H1 (cell line): ENCODE data around the gene ISY1. TPM values are rescaled to one million over a fixed set of nuclear protein-coding genes. Genes with fewer than 3 reads are reported as not detected.

ENCODE experiments used
- CTCF ChIA-PET: fragments of 300-600 bp; sonication (Branson Sonifier 250); formaldehyde crosslinking; loops from one replicate; lab custom pipeline; 2021; ENCODE audit not compliant: partially characterized antibody; lab: Charles Lee
- POLR2A ChIA-PET: fragments of 300-600 bp; sonication (Branson Sonifier 250); formaldehyde crosslinking; loops from one replicate; lab custom pipeline; 2021; ENCODE audit warnings: inconsistent platforms; ENCODE audit not compliant: partially characterized antibody; lab: Charles Lee
- DNase-seq, 2 experiments: peaks; one replicate each; pipeline versions ENCODE4 v3.0.0 to v3.0.0-alpha.2; 2010 to 2022; ENCODE audit warnings: low spot score in 2 of 2, low read depth in 1 of 2, mixed read lengths in 1 of 2
- FAIRE-seq: peaks from 2 replicates; lab custom pipeline; 2011; peaks lifted over from hg19 to GRCh38; lab: Jason Lieb, UNC
- H2AFZ ChIP-seq: 2 replicates; pipeline ENCODE4 v1.8.1; 2012; ENCODE audit warnings: low read length, inconsistent platforms
- H2AK5ac ChIP-seq: 2 replicates; pipeline ENCODE4 v1.6.1; 2013; ENCODE audit warnings: low read depth, low read length
- H2BK120ac ChIP-seq: replicated peaks from 2 replicates; pipeline ENCODE3; 2013; ENCODE audit warnings: low read depth, low read length, inconsistent platforms
- H2BK12ac ChIP-seq: 2 replicates; pipeline ENCODE4 v1.6.1; 2013; ENCODE audit warnings: low read depth, low read length
- H2BK15ac ChIP-seq: 2 replicates; pipeline ENCODE4 v1.6.1; 2013; ENCODE audit warnings: low read length
- H2BK20ac ChIP-seq: 2 replicates; pipeline ENCODE4 v1.6.1; 2013; ENCODE audit warnings: low read length
- H2BK5ac ChIP-seq: 2 replicates; pipeline ENCODE4 v1.6.1; 2013; ENCODE audit warnings: low read depth, low read length
- H3K14ac ChIP-seq: 2 replicates; pipeline ENCODE4 v1.6.1; 2013; ENCODE audit warnings: inconsistent platforms; ENCODE audit not compliant: insufficient read length
- H3K18ac ChIP-seq: 2 replicates; pipeline ENCODE4 v1.6.1; 2013; ENCODE audit warnings: low read length; ENCODE audit errors: extremely low read depth
- H3K23ac ChIP-seq: 2 replicates; pipeline ENCODE4 v1.6.1; 2013; ENCODE audit warnings: inconsistent platforms; ENCODE audit not compliant: insufficient read length
- H3K23me2 ChIP-seq: 2 replicates; pipeline ENCODE4 v1.6.1; 2013; ENCODE audit warnings: low read depth, low read length
- H3K27ac ChIP-seq: 2 replicates; pipeline ENCODE4 v1.6.1; 2011; ENCODE audit warnings: low read depth, low read length, inconsistent platforms
- H3K27me3 ChIP-seq, 4 experiments: replicated peaks in 1 of 4; 1 replicate in 1 of 4; 2 replicates in 3 of 4; pipeline versions ENCODE4 v1.6.1 to v1.8.1; 2011 to 2013; ENCODE audit warnings: low read length in 3 of 4, mild to moderate bottlenecking in 3 of 4, inconsistent platforms in 2 of 4, mixed read lengths in 2 of 4, moderate library complexity in 1 of 4; ENCODE audit not compliant: control insufficient read depth in 3 of 4, insufficient read depth in 3 of 4; ENCODE audit errors: extremely low read depth in 1 of 4
- H3K36me3 ChIP-seq, 4 experiments: 2 replicates each; pipeline versions ENCODE4 v1.6.1 to v1.8.1; 2011 to 2013; ENCODE audit warnings: mild to moderate bottlenecking in 4 of 4, low read length in 3 of 4, moderate library complexity in 2 of 4, control low read depth in 1 of 4, inconsistent platforms in 1 of 4; ENCODE audit not compliant: insufficient read depth in 4 of 4, control insufficient read depth in 2 of 4
- H3K4ac ChIP-seq: replicated peaks from 2 replicates; pipeline ENCODE3; 2013; ENCODE audit warnings: low read length, low read depth, mixed read lengths, inconsistent platforms; ENCODE audit not compliant: insufficient read length
- H3K4me1 ChIP-seq, 4 experiments: replicated peaks in 1 of 4; 1 replicate in 1 of 4; 2 replicates in 3 of 4; pipeline versions ENCODE4 v1.6.1 to v1.8.1; 2011 to 2013; ENCODE audit warnings: low read length in 3 of 4, inconsistent platforms in 2 of 4, mixed read lengths in 1 of 4; ENCODE audit not compliant: insufficient read depth in 4 of 4, control insufficient read depth in 3 of 4
- H3K4me2 ChIP-seq, 2 experiments: 2 replicates each; pipeline versions ENCODE4 v1.6.1 to v1.8.1; 2011 to 2013; ENCODE audit warnings: low read depth in 2 of 2, low read length in 2 of 2, control low read depth in 1 of 2, inconsistent platforms in 1 of 2, mild to moderate bottlenecking in 1 of 2; ENCODE audit not compliant: insufficient read depth in 1 of 2
- H3K4me3 ChIP-seq, 4 experiments: fragments of 200-600, 300-600 bp in 1 of 4; sonication (generic), shearing (Covaris generic), sonication (Bioruptor Twin) in 1 of 4; 2 replicates each; pipeline versions ENCODE4 v1.5.1 to v1.8.1; 2011 to 2016; ENCODE audit warnings: low read length in 4 of 4, low read depth in 3 of 4, control low read depth in 2 of 4, inconsistent platforms in 2 of 4, mild to moderate bottlenecking in 2 of 4, mixed read lengths in 1 of 4, moderate library complexity in 1 of 4; ENCODE audit not compliant: insufficient read depth in 2 of 4; ENCODE audit errors: extremely low read depth in 1 of 4
- H3K56ac ChIP-seq: replicated peaks from 2 replicates; pipeline ENCODE3; 2013; ENCODE audit warnings: low read depth, mild to moderate bottlenecking, mixed read lengths, low read length, inconsistent platforms; ENCODE audit not compliant: insufficient read length
- H3K79me1 ChIP-seq: 2 replicates; pipeline ENCODE4 v1.6.1; 2013; ENCODE audit warnings: low read depth, low read length, control low read depth
- H3K79me2 ChIP-seq, 2 experiments: 2 replicates each; pipeline versions ENCODE4 v1.6.1 to v1.8.1; 2012 to 2013; ENCODE audit warnings: low read length in 2 of 2, mild to moderate bottlenecking in 2 of 2, inconsistent platforms in 1 of 2; ENCODE audit not compliant: insufficient read depth in 2 of 2, control insufficient read depth in 1 of 2
- H3K9ac ChIP-seq, 4 experiments: replicated peaks in 1 of 4; 1 replicate in 1 of 4; 2 replicates in 3 of 4; pipeline versions ENCODE4 v1.6.1 to v1.8.1; 2011 to 2013; ENCODE audit warnings: low read depth in 3 of 4, low read length in 3 of 4, control low read depth in 2 of 4, mild to moderate bottlenecking in 2 of 4, moderate library complexity in 2 of 4, inconsistent platforms in 1 of 4; ENCODE audit errors: extremely low read depth in 1 of 4
- H3K9me3 ChIP-seq, 2 experiments: 2 replicates each; pipeline versions ENCODE4 v1.6.1 to v1.8.1; 2012 to 2013; ENCODE audit warnings: mild to moderate bottlenecking in 2 of 2, moderate library complexity in 2 of 2, control low read depth in 1 of 2, inconsistent platforms in 1 of 2, low read depth in 1 of 2, low read length in 1 of 2, mixed read lengths in 1 of 2; ENCODE audit not compliant: insufficient read depth in 2 of 2
- H4K20me1 ChIP-seq, 2 experiments: replicated peaks in 1 of 2; 2 replicates each; pipeline versions ENCODE3 to v1.8.1; 2011 to 2013; ENCODE audit warnings: inconsistent platforms in 2 of 2, low read length in 2 of 2, mild to moderate bottlenecking in 1 of 2; ENCODE audit not compliant: insufficient read depth in 2 of 2, control insufficient read depth in 1 of 2
- H4K5ac ChIP-seq: 2 replicates; pipeline ENCODE4 v1.6.1; 2013; ENCODE audit warnings: low read length, low read depth, mixed read lengths, inconsistent platforms; ENCODE audit not compliant: insufficient read length
- H4K8ac ChIP-seq: 2 replicates; pipeline ENCODE4 v1.8.0; 2013; ENCODE audit warnings: mild to moderate bottlenecking, moderate library complexity, low read length, inconsistent platforms; ENCODE audit not compliant: insufficient read depth; ENCODE audit errors: extremely low read depth
- H4K91ac ChIP-seq: replicated peaks from 2 replicates; pipeline ENCODE3; 2013; ENCODE audit warnings: low read length, mixed read lengths, inconsistent platforms; ENCODE audit not compliant: insufficient read length
- CBX5 ChIP-seq: fragments of 300-800, 300-1000 bp; sonication (generic); IDR thresholded peaks from 2 replicates; pipeline ENCODE4 v1.7.1; 2016; ENCODE audit warnings: antibody characterized with exemption, low read length, low read depth
- CEBPB ChIP-seq: IDR thresholded peaks from 2 replicates; pipeline ENCODE4 v1.6.1; 2012; ENCODE audit warnings: low read depth, low read length
- CHD2 ChIP-seq: IDR thresholded peaks from 2 replicates; pipeline ENCODE4 v1.6.1; 2012; ENCODE audit warnings: low read length, improper control_type of control experiment
- CTBP2 ChIP-seq: IDR thresholded peaks from 2 replicates; pipeline ENCODE4 v1.7.0; 2011; ENCODE audit warnings: borderline replicate concordance, mild to moderate bottlenecking, moderate library complexity, mixed read lengths, low read length; ENCODE audit not compliant: insufficient read depth, insufficient read length
- JUND ChIP-seq: IDR thresholded peaks from 2 replicates; pipeline ENCODE4 v1.6.1; 2011; ENCODE audit warnings: mild to moderate bottlenecking, improper control_type of control experiment, low read length
- KDM1A ChIP-seq: fragments of 200-600, 300-600 bp; sonication (generic); IDR thresholded peaks from 2 replicates; pipeline ENCODE4 v1.7.1; 2016; ENCODE audit warnings: mild to moderate bottlenecking, low read length, borderline replicate concordance
- NANOG ChIP-seq: IDR thresholded peaks from 2 replicates; pipeline ENCODE4 v1.6.1; 2011; ENCODE audit warnings: low read length, low read depth, mild to moderate bottlenecking, inconsistent platforms; ENCODE audit not compliant: insufficient read depth, poor library complexity, severe bottlenecking
- RAD21 ChIP-seq, 2 experiments: IDR thresholded peaks in 1 of 2; conservative IDR thresholded peaks in 1 of 2; 2 replicates each; pipeline ENCODE4 v1.6.1; 2011; ENCODE audit warnings: low read depth in 2 of 2, low read length in 2 of 2, improper control_type of control experiment in 1 of 2, inconsistent platforms in 1 of 2, mild to moderate bottlenecking in 1 of 2, moderate library complexity in 1 of 2
- RFX5 ChIP-seq: IDR thresholded peaks from 2 replicates; pipeline ENCODE4 v1.6.1; 2011; ENCODE audit warnings: low read depth, low read length, improper control_type of control experiment, borderline replicate concordance
- RNF2 ChIP-seq: fragments of 200-900, 300-1000 bp; sonication (generic); IDR thresholded peaks from 2 replicates; pipeline ENCODE4 v1.7.1; 2016; ENCODE audit warnings: borderline replicate concordance, low read depth, mild to moderate bottlenecking, antibody characterized with exemption, low read length; ENCODE audit not compliant: poor library complexity, severe bottlenecking; ENCODE audit errors: missing control alignments
- TEAD4 ChIP-seq: IDR thresholded peaks from 2 replicates; pipeline ENCODE4 v1.6.1; 2012; ENCODE audit warnings: low read depth, low read length, inconsistent platforms, mixed read lengths
- WGBS, 2 experiments: shearing (Covaris generic) in 1 of 2; methylation state at CpG; one replicate each; pipeline versions ENCODE4 v1.1.6 to v1.1.7; 2013 to 2015; ENCODE audit warnings: low lambda C conversion rate in 2 of 2, mixed read lengths in 2 of 2, inconsistent platforms in 1 of 2, low coverage in 1 of 2, missing lambda C conversion rate in 1 of 2; ENCODE audit not compliant: insufficient replicate concordance in 2 of 2, insufficient coverage in 1 of 2, insufficient read length in 1 of 2; ENCODE audit errors: extremely low coverage in 1 of 2, missing lambda C conversion rate in 1 of 2; 5-methylcytosine and 5-hydroxymethylcytosine counted together
- polyA plus RNA-seq, 7 experiments: library from polyadenylated mRNA; depleted of rRNA in 3 of 7; stranded (reverse) in 5 of 7; unstranded in 2 of 7; fragments of >200 nt in 5 of 7; fragments of 200-250 nt in 2 of 7; gene quantifications; 1 replicate in 5 of 7; 2 replicates in 1 of 7; 4 replicates in 1 of 7; pipeline versions ENCODE4 v1.2.1 to v1.2.3, GENCODE V29; 2011 to 2013; ENCODE audit warnings: missing spikeins in 2 of 7, mixed read lengths in 2 of 7
- total RNA-seq: library from RNA; stranded (reverse); fragmentation: NEBNext Ultra II Directional; extraction: Animal tissue kit (Norgen Biotek cat#: 25700); gene quantifications from 2 replicates; pipeline ENCODE4 v1.2.1, GENCODE V29; 2021
- TF ChIP-seq, protein P1 (sequence below): IDR thresholded peaks from 2 replicates; pipeline ENCODE4 v1.6.1; 2011; ENCODE audit warnings: low read depth, mild to moderate bottlenecking, low read length; ENCODE audit not compliant: insufficient read depth

Gene ISY1
- total and polyA plus RNA-seq, 2 of the 8 experiments (the other 6 are each of a cell fraction or from before 2014, with no cell fraction given): 16.6 to 38.7 TPM

- no peaks in the 10 kb centered on the region for H3K4me1 ChIP-seq
- H3K27ac ChIP-seq: no peak overlapping the region
- H2BK20ac ChIP-seq: no peak overlapping the region
- no peak overlapping the region for H4K91ac ChIP-seq
- H3K4me3 ChIP-seq: no peak overlapping the region
- 89% methylated on average over 6 of the region's 6 CpGs; no CpG with 5 or more reads in 1 of the 2 experiments for whole genome bisulfite sequencing, 2 experiments
- no peak overlapping the region for H3K56ac ChIP-seq
- no peak overlapping the region for H3K4me2 ChIP-seq
- no peaks in the 10 kb centered on the region for H3K23me2 ChIP-seq
- FAIRE-seq: no peak
- H2AFZ ChIP-seq: no peak overlapping the region
- ChIA-PET CTCF (interaction anchor here (0.8 to 4.1 kb wide), 5 partner anchors 9 to 135 kb away, joined by 3 to 19 read pairs (median 6); no protein-coding TSS in a partner anchor), POLR2A (interaction anchor here (2.0 kb wide), 1 partner anchor 14 kb away, joined by 9 read pairs; no protein-coding TSS in a partner anchor)
- H3K9me3 ChIP-seq: no peaks in the 10 kb centered on the region
- H3K27me3 ChIP-seq: no peaks in the 10 kb centered on the region
- H3K79me2 ChIP-seq: peaks cover 0 to 15% of the 10 kb centered on the region in 2 experiments; a peak in 1 of 4 replicates
- H4K5ac ChIP-seq: no peak overlapping the region
- DNase-seq: no peak
- H4K20me1 ChIP-seq: peaks cover 10 to 16% of the 10 kb centered on the region in 2 experiments
- H3K4ac ChIP-seq: no peak overlapping the region
- H4K8ac ChIP-seq: no peak overlapping the region
- no peak overlapping the region for H2BK15ac ChIP-seq
- H2BK12ac ChIP-seq: no peak overlapping the region
- H3K9ac ChIP-seq: no peak overlapping the region
- no peak overlapping the region for H3K23ac ChIP-seq
- no peak overlapping the region for H2BK5ac ChIP-seq
- no peak overlapping the region for H2AK5ac ChIP-seq
- H3K36me3 ChIP-seq: no peaks in the 10 kb centered on the region
- no peak overlapping the region for H2BK120ac ChIP-seq
- no peak overlapping the region for H3K18ac ChIP-seq
- no peak overlapping the region for H3K14ac ChIP-seq
- peaks cover 3% of the 10 kb centered on the region for H3K79me1 ChIP-seq
- TF ChIP-seq RFX5 (no peak), JUND (no peak), RAD21 (IDR thresholded peaks at IDR 0.05 in 1 of 2, conservative IDR thresholded peaks at IDR 0.05 in 1 of 2; ENCODE audit: low read depth in 2 of 2, low read length in 2 of 2) (no peak), TEAD4 (no peak), CEBPB (no peak), NANOG (no peak), RNF2 (no peak), CBX5 (no peak), CTBP2 (no peak), KDM1A (no peak), CHD2 (no peak)
- TF ChIP-seq, protein P1, sequence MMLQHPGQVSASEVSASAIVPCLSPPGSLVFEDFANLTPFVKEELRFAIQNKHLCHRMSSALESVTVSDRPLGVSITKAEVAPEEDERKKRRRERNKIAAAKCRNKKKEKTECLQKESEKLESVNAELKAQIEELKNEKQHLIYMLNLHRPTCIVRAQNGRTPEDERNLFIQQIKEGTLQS: no peak
Observed at GRCh38 chr3:129104498-129105079, 56.3 kb downstream of the ISY1 start.
